Measurements from ENCODE around the gene SUPT7L. TPM values are rescaled to one million over a fixed set of nuclear protein-coding genes. Genes with fewer than 3 reads are reported as not detected.
"Not testable (repeated sequence)": the region's sequence is repeated elsewhere in the genome, so short reads cannot be mapped to it uniquely, and the experiment has no call there.

The SUPT7L gene
- polyA plus RNA-seq, 4 donors, result 52.0 to 62.5 (median 58.3) TPM

DNA sequence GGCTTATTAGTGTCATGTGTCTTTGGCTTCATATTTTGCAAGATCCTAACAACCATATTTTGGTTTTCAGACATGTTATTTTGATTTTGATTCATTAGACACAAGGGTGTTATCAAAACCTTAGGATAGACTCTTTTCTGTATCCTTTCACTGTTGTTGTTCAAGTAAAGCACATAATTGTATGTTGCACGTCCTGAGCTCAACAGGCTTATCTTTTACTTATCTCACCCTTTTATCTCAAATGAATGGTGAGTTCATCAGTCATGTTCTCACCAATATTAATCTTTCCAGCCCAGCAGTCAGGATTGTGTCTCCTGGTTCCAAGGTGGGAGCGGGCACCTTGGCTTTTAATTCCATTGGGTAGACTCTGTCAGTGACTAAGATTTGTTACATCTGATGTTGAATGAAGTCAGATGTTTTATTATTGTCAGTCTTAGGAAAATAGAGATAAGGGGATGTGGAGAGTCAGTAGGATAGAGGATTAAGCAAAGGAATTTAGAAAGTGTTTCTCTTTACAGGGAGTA, 22.6 kb downstream of the SUPT7L start:
- DNase-seq (ENCODE audit: low read depth in 4 of 4, low spot score in 3 of 4), result no peak

DNA sequence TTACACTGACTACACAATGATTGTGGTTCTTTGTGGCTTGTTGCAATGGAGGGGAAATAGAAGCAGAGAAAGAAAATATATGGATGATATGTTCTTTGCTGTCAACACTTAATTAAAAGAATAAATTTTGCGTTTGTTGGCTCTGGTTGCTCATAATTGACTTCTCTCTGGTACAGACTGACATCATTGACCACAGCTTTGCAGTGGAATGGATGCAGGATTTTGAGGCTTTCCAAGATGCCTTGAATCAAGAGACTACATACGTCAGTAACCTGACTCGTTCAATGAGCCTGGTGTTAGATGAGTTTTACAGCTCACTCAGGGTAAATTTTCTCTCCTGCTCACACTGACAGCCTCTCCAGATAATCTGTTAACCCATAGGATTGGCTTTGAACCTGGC, 24.7 kb downstream of the SUPT7L start:
- no peak for DNase-seq (ENCODE audit: low read depth in 4 of 4, low spot score in 3 of 4)

DNA sequence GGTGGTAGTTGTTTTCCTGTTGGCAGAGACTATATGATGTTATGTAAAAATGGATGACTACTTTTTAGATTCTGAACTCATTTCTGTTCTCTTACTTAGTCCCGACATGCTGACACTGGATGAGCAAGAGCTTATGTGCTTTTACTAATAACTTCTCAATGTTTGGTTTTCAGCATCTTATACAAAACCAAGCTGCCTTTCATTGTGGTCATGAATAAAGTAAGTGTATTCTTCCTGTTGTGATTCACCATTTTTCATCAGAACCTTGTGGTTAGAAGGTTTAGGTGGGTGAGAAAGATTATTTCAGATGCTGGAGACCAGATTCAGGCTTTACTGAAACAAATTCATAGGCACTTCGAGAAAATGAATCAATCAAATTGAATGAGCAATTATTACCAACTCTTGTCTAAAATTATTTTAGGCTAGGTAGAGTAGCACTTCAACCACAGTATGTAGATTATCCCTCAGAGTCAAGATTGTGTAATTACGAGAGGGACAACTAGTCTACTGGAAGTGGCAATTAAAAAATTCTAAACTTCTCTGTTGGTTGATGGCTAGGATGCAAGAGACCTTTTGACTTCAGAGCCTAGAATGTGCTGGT, 25.3 kb downstream of the SUPT7L start:
- no peak for DNase-seq (ENCODE audit: low read depth in 4 of 4, low spot score in 3 of 4)

DNA sequence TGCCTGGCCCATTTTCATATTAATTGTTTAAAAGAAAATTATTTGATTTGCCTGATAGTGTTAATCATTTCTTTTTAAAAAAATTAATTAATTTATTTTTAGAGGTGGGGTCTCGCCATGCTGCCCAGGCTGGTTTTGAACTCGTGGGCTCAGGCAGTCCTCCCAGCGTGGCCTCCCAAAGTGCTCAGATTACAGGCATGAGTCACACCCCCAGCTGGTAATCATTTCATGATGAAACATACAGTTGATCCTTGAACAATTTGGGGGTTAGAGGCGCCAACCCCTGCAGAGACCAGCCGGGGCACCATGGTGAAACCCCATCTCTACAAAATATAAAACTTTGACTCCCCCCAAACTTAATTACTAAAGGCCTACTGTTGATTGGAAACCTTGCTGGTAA, 26.6 kb downstream of the SUPT7L start:
- no peak for DNase-seq (ENCODE audit: low read depth in 4 of 4, low spot score in 3 of 4)

DNA sequence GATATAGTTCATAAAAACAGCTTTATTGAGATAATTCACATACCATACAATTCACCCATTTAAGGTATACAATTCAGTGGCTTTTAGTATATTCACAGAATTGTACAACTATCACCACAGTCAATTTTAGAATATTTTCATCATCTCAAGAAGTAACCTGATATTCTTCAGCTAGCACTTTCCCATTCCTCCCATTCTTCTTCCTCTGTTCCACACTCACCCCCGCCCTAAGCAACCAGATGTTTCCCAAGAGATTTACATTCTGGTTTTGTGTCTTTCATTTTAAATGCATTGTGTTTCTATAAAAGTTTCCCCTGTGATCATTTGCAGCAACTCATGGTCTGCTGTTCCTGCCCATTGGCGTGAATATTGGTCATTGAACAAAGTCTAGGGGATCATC, 29.1 kb downstream of the SUPT7L start:
- DNase-seq (ENCODE audit: low read depth in 4 of 4, low spot score in 3 of 4), result no peak

DNA sequence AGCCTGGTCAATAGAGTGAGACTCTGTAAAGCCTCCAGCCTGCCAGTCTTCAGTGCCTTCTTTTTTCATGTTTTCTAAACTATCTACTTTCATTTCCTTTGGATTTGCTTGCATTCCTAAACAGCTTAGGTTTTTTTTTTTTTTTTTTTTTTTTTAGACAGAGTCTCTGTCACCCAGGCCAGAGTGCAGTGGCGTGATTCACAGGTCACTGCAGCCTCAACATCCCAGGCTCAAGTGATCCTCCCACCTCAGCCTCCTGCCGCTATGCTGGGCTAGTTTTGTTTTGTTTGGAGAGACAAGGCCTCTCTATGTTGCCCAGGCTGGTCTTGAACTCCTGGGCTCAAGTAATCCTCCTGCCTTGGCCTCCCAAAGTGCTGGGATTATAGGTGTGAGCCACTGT, 33.2 kb downstream of the SUPT7L start:
- not testable (repeated sequence) for DNase-seq (ENCODE audit: low read depth in 4 of 4, low spot score in 3 of 4)

DNA sequence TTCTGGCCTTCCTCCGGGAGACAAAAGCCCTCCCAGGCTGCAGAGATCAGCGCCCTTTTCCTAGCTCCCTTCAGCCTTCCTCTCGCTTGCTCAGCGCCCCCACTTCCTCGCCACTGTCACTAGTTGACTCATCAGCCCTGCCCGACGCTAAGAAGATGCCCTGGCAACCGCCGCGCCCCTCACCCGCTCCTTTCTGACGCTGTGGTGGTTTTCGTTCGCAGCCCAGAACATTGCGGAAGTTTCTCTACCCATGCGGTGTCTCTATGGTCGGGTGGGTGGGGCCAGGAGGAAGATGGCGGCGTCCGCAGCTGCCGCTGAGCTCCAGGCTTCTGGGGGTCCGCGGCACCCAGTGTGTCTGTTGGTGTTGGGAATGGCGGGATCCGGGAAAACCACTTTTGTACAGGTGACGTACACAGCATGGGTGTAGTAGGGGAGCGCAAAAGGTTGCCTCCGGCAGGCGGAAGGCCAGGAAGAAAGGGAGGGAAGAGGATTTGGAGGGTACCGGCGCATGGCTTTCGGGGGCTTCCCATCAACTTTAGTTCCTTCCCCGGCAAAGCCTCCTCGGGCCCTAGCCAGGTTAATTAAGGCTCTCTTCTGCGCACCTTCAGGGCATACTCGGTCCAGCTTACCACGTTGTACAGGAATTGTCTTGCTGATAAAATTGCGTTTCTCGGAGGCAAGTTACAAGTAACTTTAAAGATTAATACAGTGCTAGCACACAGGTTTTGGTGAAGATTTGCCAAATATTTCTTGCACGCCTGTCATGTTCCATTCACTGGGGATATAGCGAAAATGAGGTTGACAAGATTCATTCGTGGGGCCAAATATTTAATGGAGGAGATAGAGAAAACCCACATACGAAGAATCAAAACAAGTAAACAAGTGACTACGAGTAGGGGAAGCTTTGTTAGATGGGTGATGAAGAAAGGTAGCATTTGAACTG, 34.4 kb downstream of the SUPT7L start, which contains the start of the genes CCDC121 and GPN1:
Gene CCDC121 (minus strand): TSS at position 246 of the 943 bp plus-strand sequence. CDS start 1,213 bp downstream, outside the sequence.
Gene GPN1 (plus strand): TSS at position 284 of the 943 bp plus-strand sequence. CDS start 9 bp downstream, at position 293.
- DNase-seq (ENCODE audit: low read depth in 4 of 4, low spot score in 3 of 4), result peak; percentile 61 to 70 (median 64)

DNA sequence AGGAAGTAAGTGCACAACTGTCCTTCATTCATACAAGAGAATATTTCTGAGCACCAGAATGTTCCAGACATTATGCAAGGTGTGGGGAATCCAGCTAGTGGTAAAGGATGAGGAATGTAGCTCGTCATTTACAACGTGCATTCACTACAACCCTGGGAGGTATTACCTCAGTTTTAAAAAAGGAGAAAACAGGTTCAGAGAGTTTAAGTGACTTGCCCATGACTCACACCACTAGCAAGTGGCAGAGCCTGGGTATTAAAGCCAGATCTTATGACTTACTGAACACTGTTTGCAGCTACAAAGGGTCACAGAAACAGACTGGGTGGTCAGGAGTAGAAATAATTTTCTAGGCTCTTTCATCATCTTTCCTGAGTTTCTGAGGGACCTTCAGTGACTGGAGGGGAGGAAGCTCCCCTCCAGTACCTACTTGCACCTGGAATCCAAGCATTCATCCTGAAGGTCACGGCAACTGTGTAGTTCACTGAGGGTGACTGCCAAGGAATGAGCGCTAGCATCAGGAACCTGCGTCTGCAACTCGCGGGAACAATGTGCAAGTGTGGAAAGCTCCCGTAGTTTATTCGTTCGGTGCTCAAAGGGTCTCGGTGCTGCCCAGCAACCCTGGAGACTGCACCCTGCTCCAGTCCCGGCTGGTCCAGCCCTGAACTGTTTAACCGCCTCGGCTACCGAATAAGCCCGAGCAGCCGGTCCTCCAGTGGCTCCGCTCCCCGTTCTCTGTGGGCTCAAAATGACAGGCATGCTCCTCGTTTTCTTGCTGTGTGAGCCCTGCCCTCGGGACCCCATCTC, 35.2 kb downstream of the SUPT7L start:
- DNase-seq (ENCODE audit: low read depth in 4 of 4, low spot score in 3 of 4), result peak in 1 of 4 donors; percentile 5

DNA sequence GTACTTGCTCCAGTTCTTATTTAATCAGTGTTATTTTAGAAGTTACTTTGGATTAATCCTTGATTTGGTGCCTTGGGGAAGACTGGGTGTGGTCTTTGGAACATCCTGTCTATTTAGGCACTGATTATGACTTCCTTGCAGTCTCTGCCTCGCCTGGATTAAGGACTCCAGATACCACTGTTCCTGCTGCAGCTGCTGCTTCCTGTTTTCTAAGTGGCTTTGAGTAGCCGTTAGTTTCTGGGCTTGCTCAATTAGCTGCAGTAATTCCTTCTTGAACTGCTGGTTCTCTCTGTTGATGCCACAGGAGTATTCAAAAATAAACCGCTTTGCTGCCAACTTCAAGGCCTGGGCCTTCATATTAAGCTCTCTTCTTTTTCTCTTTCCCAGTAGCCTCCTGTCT, 36.5 kb downstream of the SUPT7L start:
- DNase-seq (ENCODE audit: low read depth in 4 of 4, low spot score in 3 of 4), result not testable (repeated sequence)

DNA sequence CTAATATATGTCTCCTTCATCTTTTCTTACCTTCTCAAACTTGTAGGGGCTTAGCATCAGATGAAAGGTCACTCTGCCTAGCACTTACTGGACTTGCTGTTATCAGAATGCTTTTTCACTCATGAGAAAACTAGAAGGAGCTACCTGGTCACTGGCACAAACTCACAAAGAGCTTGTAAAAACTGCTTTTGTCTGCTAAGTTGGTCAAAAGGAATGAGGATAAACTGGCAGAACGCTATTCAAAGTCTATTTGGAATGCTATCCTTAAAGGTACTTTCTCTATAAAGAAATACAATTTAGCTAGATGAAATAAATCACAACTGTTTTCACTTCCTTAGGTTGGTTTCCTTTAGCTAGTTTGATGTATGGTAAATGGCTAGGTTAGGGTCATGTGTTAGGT, 37.1 kb downstream of the SUPT7L start:
- DNase-seq (ENCODE audit: low read depth in 4 of 4, low spot score in 3 of 4), result not testable (repeated sequence)

DNA sequence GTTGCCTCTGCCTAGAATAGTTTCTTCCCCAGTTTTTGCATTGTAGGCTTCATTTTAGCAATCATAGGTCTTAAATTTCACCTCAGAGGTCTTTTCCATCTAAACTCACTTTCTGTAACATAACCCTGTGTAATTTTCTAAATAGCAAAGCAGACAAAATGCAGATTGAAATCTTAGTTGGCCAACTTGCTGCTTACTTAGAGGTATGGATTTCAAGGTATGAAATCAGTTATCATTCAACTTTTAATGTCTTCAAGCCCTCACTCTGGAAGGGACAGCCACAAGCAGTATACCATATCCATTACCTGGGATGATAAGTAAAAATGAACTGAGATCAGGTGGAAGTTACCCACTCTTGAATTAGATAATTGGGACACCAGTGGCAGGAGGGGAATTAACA, 38.5 kb downstream of the SUPT7L start:
- DNase-seq (ENCODE audit: low read depth in 4 of 4, low spot score in 3 of 4), result no peak

DNA sequence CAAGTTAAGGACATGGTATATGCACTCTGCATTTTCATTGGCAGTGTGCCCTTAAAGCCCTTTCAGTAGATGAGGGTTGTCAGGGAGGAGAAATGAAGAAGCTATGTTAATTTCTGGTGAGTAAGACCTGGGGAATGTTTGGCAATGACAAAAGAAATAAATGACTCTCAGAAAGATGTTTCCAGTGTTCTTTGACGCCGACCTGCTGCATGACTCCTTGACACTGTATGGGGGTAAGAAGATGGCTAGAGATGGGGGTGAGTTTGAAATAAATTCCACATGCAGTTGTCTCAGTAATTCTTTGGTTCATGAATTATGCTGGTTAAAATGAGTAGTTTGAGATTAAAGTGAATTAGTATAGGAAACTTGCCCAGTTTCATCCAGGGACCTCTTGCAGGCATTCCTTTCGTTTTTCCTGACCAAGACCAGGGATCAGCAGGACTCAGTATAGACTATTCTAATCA, 40.5 kb downstream of the SUPT7L start:
- DNase-seq (ENCODE audit: low read depth in 4 of 4, low spot score in 3 of 4), result no peak

DNA sequence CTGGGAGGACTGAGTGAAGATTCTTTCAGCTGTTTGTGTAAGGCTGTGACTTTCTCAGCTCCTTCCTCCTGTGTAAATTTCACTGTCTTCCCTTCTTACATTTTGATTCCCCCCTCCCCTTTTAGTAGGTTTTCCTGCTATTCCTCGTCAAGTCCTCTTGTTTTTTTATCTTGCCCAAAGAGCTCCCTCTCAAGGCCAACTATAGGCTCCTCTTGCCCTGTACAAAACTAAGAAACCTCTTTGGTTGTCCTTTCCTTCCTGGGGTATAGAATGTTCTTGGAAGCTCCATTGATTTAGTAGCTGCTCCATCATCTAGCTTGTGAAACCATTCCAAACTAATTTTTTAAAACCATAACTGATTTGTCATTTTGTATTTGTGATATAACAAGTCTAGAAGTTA, 41.9 kb downstream of the SUPT7L start:
- DNase-seq (ENCODE audit: low read depth in 4 of 4, low spot score in 3 of 4), result no peak

DNA sequence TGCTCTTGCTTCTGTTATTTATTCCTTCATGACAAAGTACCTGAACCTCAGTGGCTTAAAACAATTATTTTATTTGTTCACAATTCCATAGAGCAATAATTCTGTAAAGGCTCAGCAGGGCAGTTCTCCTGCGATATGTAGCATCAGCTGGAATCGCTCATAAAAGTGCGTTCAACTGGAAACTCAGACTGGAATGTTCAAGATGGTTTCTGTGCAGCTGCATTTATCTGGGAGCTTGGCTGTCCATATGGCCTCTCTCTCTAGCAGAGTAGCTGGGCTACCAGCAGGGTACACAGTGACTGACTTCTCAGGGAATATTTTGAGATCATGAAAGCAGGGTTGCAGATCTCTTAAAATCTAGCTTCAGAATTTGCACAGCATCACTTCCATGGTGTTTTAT, 48.1 kb downstream of the SUPT7L start:
- DNase-seq (ENCODE audit: low read depth in 4 of 4, low spot score in 3 of 4), result no peak

DNA sequence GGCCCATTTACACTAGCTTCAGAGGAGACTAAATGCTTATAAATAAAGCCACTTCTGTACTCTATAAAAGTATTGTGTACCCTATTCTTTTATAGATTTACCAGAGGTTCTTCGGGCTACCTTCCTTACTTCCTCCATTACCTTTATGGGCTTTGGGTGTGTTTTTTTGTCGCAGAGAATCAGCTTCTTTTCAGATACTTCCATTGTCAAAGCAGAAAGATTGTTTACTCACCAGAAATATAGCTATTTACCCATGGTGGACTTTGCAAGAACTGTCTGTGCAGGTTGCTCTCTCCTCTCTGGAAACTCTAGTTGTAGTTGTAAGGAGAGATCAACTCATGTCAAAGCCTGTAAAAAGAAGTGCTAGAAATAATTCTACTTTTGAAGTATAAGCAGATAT, 49.4 kb downstream of the SUPT7L start:
- DNase-seq (ENCODE audit: low read depth in 4 of 4, low spot score in 3 of 4), result no peak

DNA sequence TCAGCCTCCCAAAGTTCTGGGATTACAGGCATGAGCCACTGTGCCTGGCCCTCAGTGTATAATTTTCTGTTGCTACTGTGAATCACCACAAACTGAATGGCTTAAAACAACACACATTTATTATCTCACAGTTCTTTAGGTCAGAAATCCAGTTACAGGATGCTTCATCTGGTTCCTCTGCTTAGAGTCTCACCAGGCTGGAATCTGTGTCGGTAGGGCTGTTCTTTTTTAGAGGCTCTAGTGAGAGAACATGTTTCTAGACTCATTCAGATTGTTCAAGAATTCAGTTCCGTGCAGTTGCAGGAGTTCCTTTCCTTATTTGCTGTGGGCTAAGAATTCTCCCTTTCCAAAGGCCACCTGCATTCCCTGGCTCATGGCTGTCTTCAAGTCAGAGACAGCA, 56.8 kb downstream of the SUPT7L start:
- no peak for DNase-seq (ENCODE audit: low read depth in 4 of 4, low spot score in 3 of 4)
